ENCODE measurements around the gene ANXA6.

ANXA6 gene

DNA sequence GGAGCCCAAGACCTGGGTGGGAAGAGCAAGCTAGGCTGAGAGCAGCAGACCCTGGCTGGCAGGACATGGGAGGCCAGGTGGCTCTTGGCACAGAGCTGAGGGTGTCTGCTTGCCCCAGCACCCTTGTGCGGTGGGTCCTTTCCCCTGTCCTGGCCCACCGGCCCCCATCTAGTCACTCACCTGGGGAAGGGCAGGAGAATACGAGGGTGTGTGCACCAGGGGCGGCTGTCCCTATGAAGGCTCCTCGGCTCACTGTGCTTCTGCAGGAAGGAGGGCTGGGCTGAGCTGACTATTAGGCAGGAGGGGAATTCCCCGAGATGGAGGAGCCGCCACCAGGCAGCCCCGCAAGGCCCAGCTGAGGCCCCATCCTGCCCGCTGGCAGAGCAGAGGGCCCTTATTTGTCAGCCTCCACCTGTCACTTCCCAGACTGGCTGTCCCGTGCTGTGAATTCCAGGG is 70.6 kb downstream of the ANXA6 start:
- H3K36me3 Mint-ChIP-seq (ENCODE audit: low read depth): peaks cover 22% of the 10 kb centered on the region
- H3K27ac Mint-ChIP-seq: peak overlapping the region; percentile 80
- peak overlapping the region; percentile 81 for H3K4me3 Mint-ChIP-seq
- H3K27me3 Mint-ChIP-seq: no peaks in the 10 kb centered on the region
- H3K4me1 Mint-ChIP-seq (ENCODE audit: low read depth): peaks cover 63% of the 10 kb centered on the region
- no peaks in the 10 kb centered on the region for H3K9me3 Mint-ChIP-seq
- peak; percentile 78 for DNase-seq

DNA sequence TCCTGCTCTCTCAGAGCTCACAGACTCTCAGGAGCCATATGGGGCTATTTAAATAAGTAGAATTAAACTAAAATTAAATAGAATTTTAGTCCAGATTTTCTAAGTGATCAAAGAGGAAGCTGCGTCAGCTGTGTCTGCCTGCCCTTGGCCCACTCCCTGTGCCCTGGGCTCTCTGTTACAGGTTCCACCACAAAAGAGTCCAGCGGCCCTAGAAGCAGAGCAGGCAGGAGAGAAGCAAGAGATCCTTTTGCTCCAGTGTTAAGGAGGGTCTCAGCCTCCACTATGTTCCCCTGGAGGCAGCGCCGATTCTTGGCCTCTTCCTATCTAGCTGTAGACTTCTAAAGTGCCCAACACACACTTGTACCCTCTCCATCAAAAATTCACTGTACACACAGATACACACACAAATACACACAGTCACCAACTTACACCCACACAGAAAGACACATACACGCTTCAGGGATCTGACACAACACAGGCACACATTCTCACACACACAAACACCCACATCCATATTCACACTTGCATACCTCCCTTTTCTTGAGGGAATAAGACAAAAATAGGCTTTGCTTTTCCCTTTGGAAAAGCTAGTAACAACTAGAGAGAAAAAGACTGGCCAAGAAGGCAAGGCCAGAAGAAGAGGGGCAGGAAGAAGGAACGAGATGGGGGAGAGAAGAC is 71.2 kb downstream of the ANXA6 start:
- DNase-seq: no peak
- Mint-ChIP-seq H3K9me3 (no peaks in the 10 kb centered on the region), H3K27me3 (no peaks in the 10 kb centered on the region), H3K27ac (peak overlapping the region; percentile 89), H3K36me3 (ENCODE audit: low read depth) (peaks cover 24% of the 10 kb centered on the region), H3K4me3 (peak overlapping the region; percentile 81), H3K4me1 (ENCODE audit: low read depth) (peaks cover 64% of the 10 kb centered on the region)

DNA sequence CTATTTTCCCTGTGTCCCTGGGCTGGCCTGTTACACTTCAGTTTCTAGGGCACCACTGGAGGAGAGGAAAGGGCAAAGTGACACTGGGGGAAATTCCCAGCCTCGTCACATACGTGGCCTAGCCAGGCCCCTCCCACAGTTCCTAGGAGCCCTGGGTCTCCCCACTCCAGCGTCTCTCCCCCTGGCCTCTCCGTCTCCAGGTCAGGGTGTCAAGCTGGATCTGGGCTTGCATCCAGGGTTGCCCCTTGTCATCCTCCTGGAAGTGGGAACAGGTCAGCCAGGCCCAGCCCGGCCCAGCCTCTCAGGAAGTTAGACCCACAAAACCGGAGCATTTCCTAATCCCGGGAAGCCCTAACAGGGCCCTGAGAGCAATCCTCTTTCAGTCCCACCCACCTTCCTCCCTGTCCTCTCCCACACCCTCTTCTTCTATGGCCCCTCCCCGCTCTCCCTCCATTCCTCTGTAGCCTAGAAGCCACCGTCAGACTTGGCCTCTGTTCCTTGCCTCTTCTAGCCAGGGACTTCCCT is 72.0 kb downstream of the ANXA6 start:
- Mint-ChIP-seq H3K27ac (peak overlapping the region; percentile 89), H3K4me3 (peak overlapping the region; percentile 81), H3K27me3 (no peaks in the 10 kb centered on the region), H3K36me3 (ENCODE audit: low read depth) (peaks cover 27% of the 10 kb centered on the region), H3K4me1 (ENCODE audit: low read depth) (peaks cover 65% of the 10 kb centered on the region), H3K9me3 (no peaks in the 10 kb centered on the region)
- DNase-seq: peak; percentile 58

DNA sequence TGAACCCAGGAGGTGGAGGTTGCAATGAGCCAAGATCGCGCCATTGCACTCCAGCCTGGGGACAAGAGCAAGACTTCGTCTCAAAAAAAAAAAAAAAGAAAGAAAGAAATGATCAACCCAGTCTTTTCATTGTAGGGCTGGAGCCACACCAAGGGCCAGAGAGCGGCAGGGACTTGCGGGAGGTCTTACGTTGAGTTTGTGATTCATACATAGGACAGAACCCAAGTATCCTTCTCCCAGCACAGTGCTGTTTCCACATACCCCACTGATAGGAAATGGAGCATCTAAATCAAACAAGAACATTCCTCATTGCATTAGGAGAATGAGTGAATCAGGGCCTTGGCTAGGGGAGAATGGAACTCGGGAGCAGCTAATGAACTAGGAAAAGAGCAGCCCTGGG is 73.2 kb downstream of the ANXA6 start:
- H3K27me3 Mint-ChIP-seq: no peaks in the 10 kb centered on the region

DNA sequence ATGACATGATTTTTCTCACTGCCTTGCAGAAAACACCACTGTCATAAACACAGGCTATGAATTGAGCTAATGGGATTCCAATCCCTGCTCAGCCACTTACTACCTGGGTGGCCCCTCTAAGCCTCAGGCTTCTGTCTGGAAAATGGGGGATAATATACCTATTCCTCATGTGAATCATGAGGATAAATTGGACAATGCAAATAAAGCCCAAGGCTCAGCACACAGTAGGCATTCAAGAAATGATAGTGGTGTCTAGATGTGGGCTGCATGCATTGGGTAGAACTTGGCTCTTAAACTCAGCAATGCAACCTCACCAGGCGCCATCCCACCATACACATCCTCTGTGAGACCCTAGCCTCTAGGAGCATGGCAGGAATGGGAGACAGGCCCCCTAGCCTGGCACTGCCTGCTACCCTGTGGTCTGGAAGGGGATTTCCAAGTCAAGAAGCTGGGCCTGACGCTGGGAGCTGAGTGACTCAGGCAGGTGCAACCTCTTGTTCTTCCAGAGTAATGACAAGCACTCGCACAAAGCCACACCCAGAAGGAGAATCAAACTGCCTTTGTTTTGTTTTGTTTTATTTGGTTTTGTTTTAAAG is 74.4 kb downstream of the ANXA6 start:
- Mint-ChIP-seq H3K36me3 (ENCODE audit: low read depth) (peaks cover 49% of the 10 kb centered on the region), H3K27me3 (no peaks in the 10 kb centered on the region), H3K9me3 (no peaks in the 10 kb centered on the region), H3K27ac (peak overlapping the region; percentile 89), H3K4me3 (peak overlapping the region; percentile 81), H3K4me1 (ENCODE audit: low read depth) (peaks cover 79% of the 10 kb centered on the region)
- DNase-seq: peak; percentile 74

More for the DNA sequence above, 73.2 kb downstream of the ANXA6 start:
- H3K27ac Mint-ChIP-seq: peak overlapping the region; percentile 89
- H3K9me3 Mint-ChIP-seq: no peaks in the 10 kb centered on the region
- peaks cover 71% of the 10 kb centered on the region for H3K4me1 Mint-ChIP-seq (ENCODE audit: low read depth)
- no peak for DNase-seq
- H3K4me3 Mint-ChIP-seq: peak overlapping the region; percentile 81
- peaks cover 38% of the 10 kb centered on the region for H3K36me3 Mint-ChIP-seq (ENCODE audit: low read depth)

DNA sequence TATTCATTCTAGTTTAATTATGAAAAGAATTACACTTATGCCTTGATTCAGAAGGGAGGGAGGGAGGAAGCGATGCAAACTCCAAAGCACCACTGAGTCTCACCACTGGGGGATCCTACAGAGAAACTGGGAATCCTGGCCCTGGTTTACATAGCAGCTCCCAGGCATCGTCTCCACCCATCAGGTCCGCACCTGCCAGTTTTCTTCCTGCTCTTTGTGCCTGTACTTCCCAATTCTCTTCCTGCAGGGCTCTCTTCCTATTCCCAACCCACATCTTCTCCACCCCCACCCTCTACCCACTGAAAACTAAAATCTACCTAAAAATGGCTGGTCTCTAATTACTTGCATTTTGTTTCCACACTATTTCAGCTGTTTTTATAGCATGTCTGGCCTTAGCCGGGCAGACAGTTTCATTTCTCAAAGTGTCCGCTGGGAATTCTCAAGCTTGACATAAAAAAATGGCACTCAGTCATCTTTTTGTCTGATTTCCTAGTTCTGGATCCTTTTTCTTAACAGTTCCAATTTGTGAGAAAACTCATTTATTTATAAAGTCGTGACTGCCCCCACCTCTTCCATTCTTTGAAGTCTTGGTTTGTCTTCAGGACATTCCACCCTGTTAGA is 75.2 kb downstream of the ANXA6 start:
- Mint-ChIP-seq H3K27ac (peak overlapping the region; percentile 89), H3K9me3 (no peaks in the 10 kb centered on the region), H3K27me3 (no peaks in the 10 kb centered on the region), H3K4me1 (ENCODE audit: low read depth) (peaks cover 83% of the 10 kb centered on the region), H3K36me3 (ENCODE audit: low read depth) (peaks cover 57% of the 10 kb centered on the region), H3K4me3 (peak overlapping the region; percentile 81)
- DNase-seq: no peak

DNA sequence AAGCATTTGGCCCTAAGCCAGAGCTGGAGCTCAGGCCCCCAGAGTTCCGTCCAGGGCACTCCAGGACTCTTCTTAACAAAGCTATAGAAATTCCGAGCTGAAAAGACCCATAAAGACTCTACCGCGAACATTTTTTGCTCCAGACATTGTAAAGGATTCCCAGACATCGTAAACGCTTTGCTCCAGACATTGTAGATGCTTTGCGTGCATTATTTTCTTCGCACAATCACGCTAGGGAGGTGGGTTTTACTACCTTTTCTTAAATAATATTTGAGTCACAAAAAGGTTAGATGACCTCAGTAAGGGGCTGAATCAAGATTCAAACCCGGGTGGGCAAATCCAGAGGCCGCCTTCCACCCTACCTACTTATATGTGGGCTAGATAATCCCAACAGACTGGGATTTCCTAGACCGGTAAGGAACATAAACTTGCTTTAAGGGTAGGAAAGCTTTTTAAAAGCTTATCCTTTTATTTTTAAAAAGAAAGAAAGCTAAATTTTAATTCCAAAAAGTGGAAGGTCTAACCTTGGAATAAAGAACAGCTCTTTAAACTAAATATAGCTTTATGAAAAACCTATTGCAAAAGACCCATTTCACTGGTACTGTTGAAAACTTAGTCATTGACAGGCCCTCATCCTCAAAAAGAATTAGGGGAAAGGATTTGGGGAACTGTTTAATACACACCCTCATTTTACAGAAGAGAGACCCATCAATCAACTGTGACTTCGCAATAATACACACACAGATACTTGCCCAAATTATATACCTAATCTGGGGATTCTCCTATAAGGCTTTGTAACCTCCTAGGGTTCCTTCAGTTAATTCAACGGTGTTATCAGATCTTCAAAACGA is 75.9 kb downstream of the ANXA6 start:
- H3K9me3 Mint-ChIP-seq: no peaks in the 10 kb centered on the region
- H3K4me1 Mint-ChIP-seq (ENCODE audit: low read depth): peaks cover 83% of the 10 kb centered on the region
- H3K36me3 Mint-ChIP-seq (ENCODE audit: low read depth): peaks cover 64% of the 10 kb centered on the region
- no peaks in the 10 kb centered on the region for H3K27me3 Mint-ChIP-seq
- no peak for DNase-seq
- peak overlapping the region; percentile 81 for H3K4me3 Mint-ChIP-seq
- H3K27ac Mint-ChIP-seq: peak overlapping the region; percentile 96

DNA sequence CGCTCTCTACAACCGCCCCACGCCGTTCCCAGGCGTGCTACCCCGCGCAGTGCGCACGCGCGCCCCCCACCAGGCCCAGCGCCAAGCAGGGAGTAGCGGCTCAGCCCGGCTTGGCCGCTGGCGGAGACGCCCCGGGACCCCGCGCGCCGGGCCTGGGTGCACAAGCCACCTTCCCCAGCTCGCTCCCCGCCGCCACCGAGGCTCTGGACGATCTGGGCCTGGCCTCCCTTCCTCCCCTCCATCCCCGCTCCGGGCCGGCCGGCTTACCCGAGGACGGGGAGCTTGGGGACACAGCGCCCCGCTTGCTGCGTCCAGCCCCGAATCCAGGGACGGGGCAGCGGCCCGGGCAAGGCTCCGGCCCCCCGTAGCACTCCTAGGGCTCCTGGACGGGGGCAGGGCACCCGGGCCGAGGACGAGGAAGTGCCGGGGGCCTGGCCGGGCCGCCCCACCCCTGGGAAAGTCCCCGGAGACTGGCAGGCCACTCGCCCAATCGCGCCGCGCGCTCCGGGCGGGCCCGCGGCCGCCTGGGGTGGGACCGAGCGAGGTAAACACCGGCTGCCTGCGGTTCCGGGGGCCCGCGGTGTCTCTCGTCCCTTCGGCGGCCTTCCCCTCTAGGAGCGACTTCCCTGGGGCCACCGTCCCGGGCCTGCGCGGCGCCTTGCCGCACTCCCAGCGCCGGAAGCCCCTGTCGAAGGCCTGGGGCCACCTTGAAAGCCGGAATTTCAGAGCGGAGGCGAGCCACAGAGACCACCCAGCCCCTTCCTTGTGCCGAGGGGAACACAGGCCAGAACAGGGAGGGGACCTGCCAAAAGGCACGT is 76.8 kb downstream of the ANXA6 start, which contains the start of gene TNIP1:
TSS of gene TNIP1 (minus strand) at position 422 of the 818 bp plus-strand sequence. CDS start 15,939 bp downstream, outside the sequence.
- H3K4me1 Mint-ChIP-seq (ENCODE audit: low read depth): peaks cover 84% of the 10 kb centered on the region
- peak within 1 kb of the TSS; percentile 96 for H3K27ac Mint-ChIP-seq
- peak; percentile 98 for DNase-seq
- H3K27me3 Mint-ChIP-seq: no peaks in the 10 kb centered on the region
- H3K4me3 Mint-ChIP-seq: peak within 1 kb of the TSS; percentile 81
- H3K9me3 Mint-ChIP-seq: no peaks in the 10 kb centered on the region
- H3K36me3 Mint-ChIP-seq (ENCODE audit: low read depth): peaks cover 71% of the 10 kb centered on the region

DNA sequence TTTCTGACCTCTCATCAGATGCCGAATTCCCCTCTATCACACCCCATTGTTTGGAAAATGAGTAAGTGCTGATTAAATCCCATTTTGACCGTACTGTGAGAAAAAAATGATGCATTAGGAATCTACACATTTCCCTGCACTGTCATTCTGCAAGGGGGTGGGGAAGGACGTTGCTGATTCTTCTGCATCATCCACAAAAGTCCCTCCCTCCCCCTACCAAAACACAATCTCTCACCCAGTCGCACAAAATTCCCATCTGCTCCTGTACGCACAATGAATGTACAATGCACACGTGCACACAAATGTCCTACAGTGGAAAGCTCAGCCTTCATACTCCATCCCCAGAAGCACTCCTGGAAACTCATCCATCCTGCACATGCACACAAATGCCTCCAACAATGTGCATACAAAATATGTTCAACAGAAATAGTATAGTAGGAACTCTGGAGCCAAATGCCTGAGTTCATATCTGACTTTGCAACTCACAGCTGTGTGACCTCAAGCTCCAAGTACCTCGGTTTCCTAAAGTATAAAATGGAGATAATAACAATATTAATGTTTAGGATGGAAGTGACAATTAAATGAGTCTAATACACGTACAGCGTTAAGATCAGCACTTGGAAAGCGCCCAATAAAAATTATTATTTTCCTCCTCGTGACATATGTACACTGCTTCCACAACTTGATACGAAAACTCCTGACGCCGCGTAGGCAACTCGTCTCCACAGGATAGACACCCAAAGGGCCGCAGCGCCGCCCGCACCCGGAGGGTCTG is 77.6 kb downstream of the ANXA6 start:
- no peaks in the 10 kb centered on the region for H3K27me3 Mint-ChIP-seq
- no peaks in the 10 kb centered on the region for H3K9me3 Mint-ChIP-seq
- peaks cover 84% of the 10 kb centered on the region for H3K4me1 Mint-ChIP-seq (ENCODE audit: low read depth)
- peak overlapping the region; percentile 81 for H3K4me3 Mint-ChIP-seq
- DNase-seq: peak; percentile 60
- H3K36me3 Mint-ChIP-seq (ENCODE audit: low read depth): peaks cover 71% of the 10 kb centered on the region
- peak overlapping the region; percentile 96 for H3K27ac Mint-ChIP-seq

DNA sequence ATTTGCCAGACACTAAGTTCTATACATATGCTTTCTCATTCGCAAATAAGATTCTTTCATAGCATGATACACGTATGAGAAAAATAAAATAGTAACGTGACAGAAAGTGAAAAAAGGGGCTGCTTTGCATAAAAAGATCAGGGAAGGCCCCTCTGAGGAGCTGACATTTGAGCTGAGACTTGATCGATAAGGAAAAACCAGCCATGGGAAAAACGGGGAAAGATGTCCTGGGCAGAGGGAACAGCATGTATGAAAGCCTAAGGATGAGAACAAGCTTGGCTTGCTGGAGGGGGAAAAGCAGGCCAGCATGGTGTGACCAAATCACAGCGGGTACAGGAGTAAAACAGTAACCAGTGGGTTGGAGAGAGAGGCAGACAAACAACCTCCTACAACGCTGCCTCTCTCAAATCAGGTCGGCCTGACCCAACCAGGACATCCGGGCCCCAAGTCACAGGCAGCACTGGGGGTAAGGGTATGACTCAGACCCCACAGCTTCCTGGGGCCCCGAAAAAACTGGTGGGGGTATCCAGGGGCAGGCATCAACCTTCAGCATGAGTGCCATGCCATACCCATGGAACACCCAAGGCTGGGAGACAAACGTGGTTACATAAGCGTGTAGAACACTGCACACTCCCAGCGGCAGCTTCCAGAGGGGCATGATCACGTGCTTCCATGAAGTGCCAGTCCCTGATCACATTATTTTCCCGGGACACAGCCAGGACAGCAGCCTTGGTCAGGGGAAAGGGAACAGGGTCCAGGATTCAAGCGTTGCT is 78.9 kb downstream of the ANXA6 start:
- H3K9me3 Mint-ChIP-seq: no peaks in the 10 kb centered on the region
- peak; percentile 81 for DNase-seq
- peaks cover 80% of the 10 kb centered on the region for H3K4me1 Mint-ChIP-seq (ENCODE audit: low read depth)
- peak overlapping the region; percentile 96 for H3K27ac Mint-ChIP-seq
- peak overlapping the region; percentile 81 for H3K4me3 Mint-ChIP-seq
- peaks cover 76% of the 10 kb centered on the region for H3K36me3 Mint-ChIP-seq (ENCODE audit: low read depth)
- H3K27me3 Mint-ChIP-seq: no peaks in the 10 kb centered on the region

DNA sequence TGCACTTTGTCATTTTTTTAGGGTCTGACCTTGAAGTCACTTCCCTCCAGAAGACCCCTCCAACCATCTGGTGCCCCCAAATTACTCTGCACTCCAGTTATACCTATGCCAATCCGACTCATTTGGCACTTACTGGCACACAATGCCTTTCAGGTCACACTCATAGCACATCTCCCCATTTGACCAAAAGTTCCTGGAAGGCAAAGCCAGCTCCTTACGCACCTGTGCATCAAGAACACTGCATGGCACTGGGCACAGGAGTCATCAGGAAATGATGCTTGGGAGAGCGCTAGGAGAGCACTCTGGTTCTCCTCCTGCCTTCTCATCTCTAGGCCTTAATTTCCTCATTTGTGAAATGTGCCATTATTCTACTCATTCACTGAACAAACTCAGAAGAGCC is 79.6 kb downstream of the ANXA6 start:
- H3K4me3 Mint-ChIP-seq: peak overlapping the region; percentile 81
- no peaks in the 10 kb centered on the region for H3K9me3 Mint-ChIP-seq
- no peak for DNase-seq
- peak overlapping the region; percentile 96 for H3K27ac Mint-ChIP-seq
- H3K27me3 Mint-ChIP-seq: no peaks in the 10 kb centered on the region
- H3K4me1 Mint-ChIP-seq (ENCODE audit: low read depth): peaks cover 79% of the 10 kb centered on the region
- H3K36me3 Mint-ChIP-seq (ENCODE audit: low read depth): peaks cover 81% of the 10 kb centered on the region

DNA sequence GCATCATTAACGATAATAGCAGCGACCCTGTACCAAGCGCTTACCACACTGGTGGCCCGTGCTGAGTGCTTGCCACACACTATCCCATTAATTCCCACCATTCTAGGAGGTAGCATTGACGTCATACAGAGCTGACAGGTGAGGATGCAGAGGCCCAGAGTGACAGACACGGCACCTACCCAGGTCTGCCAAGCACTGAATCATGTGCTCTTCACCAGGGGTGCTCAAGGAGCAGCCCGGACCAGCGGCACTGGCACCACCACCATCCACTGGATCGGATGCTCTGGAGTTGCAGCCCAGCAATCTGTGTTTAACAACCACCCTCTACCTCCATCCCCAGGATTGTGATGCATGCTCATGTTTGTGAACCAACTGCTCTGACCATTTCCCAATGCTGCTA is 80.2 kb downstream of the ANXA6 start:
- peaks cover 79% of the 10 kb centered on the region for H3K4me1 Mint-ChIP-seq (ENCODE audit: low read depth)
- no peaks in the 10 kb centered on the region for H3K27me3 Mint-ChIP-seq
- H3K4me3 Mint-ChIP-seq: peak overlapping the region; percentile 81
- H3K27ac Mint-ChIP-seq: peak overlapping the region; percentile 96
- H3K9me3 Mint-ChIP-seq: no peaks in the 10 kb centered on the region
- H3K36me3 Mint-ChIP-seq (ENCODE audit: low read depth): peaks cover 82% of the 10 kb centered on the region
- no peak for DNase-seq
